Astrocyte of the spinal cord (primary cell): ENCODE data around the gene ATN1.

Source experiments
- DNase-seq: peaks from one replicate; pipeline ENCODE4 v3.0.0; 2011; ENCODE audit warnings: low read depth, low spot score
- H3K4me3 ChIP-seq: 2 replicates; pipeline ENCODE4 v1.5.1; 2011; ENCODE audit warnings: low read depth, mild to moderate bottlenecking, low read length, moderate library complexity
- in situ Hi-C: cut with HindIII; loops from 2 replicates; pipeline ENCODE4 v1.10.0; 2017; ENCODE audit warnings: low sequenced_read_pairs
- TF ChIP-seq, protein P1 (sequence below): IDR thresholded peaks from 2 replicates; pipeline ENCODE4 v1.5.1; 2012; ENCODE audit warnings: low read depth, mild to moderate bottlenecking, low read length, inconsistent platforms

The ATN1 gene

DNA sequence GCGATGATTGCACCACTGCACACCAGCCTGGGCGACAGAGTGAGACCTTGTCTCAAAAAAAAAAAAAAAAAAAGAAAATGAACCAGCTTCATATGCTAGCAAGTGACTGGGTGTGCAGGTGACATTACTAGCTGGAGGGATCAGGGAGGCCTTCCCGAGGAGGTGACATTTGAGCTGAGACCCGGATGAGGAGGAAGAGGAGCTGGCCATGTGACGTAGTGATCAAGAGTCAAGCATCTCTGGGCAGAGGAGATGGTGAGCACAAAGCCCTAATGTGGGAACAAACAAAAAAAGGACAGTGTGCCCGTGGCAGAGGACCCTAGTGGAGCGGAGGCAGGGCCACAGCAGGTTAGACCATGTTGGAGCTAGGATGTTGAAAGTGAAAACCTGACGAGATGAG, 19.9 kb downstream of the ATN1 start:
- no peak overlapping the region for H3K4me3 ChIP-seq
- no peak for DNase-seq
- TF ChIP-seq, protein P1, sequence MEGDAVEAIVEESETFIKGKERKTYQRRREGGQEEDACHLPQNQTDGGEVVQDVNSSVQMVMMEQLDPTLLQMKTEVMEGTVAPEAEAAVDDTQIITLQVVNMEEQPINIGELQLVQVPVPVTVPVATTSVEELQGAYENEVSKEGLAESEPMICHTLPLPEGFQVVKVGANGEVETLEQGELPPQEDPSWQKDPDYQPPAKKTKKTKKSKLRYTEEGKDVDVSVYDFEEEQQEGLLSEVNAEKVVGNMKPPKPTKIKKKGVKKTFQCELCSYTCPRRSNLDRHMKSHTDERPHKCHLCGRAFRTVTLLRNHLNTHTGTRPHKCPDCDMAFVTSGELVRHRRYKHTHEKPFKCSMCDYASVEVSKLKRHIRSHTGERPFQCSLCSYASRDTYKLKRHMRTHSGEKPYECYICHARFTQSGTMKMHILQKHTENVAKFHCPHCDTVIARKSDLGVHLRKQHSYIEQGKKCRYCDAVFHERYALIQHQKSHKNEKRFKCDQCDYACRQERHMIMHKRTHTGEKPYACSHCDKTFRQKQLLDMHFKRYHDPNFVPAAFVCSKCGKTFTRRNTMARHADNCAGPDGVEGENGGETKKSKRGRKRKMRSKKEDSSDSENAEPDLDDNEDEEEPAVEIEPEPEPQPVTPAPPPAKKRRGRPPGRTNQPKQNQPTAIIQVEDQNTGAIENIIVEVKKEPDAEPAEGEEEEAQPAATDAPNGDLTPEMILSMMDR, result no peak
- in situ Hi-C loops, result no loop called here

GRCh38 chr12:6948873-6949594, 21.3 kb downstream of the ATN1 start:
- H3K4me3 ChIP-seq, result no peak overlapping the region
- in situ Hi-C loops, result no loop called here
- no peak for DNase-seq
- TF ChIP-seq, protein P1, result no peak

- in situ Hi-C loops, result no loop called here
- H3K4me3 ChIP-seq, result no peak overlapping the region
- TF ChIP-seq, protein P1, result peak; percentile 21
- DNase-seq, result no peak
These were observed 22.6 kb downstream of the ATN1 start for GRCh38 chr12:6950401-6950801.

GRCh38 chr12:6950811-6951540, 23.2 kb downstream of the ATN1 start, which contains the start of gene PTPN6:
Gene PTPN6 (plus strand): TSS chr12:6951356. CDS start chr12:6951513, 157 bp downstream.
- DNase-seq, result no peak
- in situ Hi-C loops, result no loop called here
- H3K4me3 ChIP-seq, result no peak within 1 kb of the TSS
- TF ChIP-seq, protein P1, result no peak

DNA sequence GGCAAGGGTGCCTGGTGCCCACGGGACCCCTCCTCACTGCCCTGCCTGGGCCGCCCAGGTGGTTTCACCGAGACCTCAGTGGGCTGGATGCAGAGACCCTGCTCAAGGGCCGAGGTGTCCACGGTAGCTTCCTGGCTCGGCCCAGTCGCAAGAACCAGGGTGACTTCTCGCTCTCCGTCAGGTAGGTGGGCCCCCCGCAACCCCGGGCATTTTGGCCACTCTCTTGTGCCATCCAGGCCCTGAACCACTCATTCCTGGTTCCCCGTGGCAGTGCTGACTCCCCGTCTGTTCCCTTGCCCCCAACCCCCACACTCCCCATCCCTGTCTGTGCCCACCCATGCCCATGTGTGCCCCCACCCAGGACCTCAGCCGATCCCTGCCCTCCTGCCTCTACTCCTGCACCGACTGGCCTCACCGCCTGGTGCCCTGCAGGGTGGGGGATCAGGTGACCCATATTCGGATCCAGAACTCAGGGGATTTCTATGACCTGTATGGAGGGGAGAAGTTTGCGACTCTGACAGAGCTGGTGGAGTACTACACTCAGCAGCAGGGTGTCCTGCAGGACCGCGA, 23.9 kb downstream of the ATN1 start:
- TF ChIP-seq, protein P1, result no peak
- no peak for DNase-seq
- no peak overlapping the region for H3K4me3 ChIP-seq
- in situ Hi-C loops, result no loop called here

DNA sequence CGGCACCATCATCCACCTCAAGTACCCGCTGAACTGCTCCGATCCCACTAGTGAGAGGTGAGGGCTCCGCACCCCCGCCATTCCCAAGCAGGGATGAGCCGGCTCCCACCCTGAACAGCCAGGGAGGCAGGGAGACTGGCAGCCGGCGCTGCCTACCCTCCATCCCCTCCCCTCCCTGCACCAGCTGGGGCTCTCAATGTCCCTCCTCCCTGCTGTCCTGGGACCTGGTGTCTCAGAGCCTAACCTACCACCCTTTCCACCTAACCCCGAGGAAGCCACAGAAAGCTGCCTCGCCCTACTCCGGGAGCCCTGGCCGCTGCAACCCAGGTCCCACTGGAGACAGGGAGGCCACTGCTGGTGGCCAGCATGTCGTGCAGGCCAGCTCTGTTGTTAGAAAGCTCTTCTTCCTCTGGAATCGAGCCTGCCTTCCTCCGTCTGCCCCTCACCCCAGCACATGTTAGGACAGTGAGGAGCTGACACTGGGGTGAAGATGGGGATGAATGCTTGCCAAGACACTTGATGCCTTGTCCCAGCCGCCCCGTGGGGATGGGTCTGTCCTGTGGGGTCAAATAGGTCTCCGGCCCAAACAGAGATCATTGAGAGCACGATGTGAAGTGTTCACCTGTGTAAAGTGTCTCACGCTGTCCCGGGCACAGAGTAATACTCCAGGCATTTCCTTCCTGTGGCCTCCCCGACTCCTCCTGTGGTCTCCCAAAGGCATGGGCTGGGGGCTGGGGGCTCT, 24.5 kb downstream of the ATN1 start:
- H3K4me3 ChIP-seq, result no peak overlapping the region
- no peak for DNase-seq
- in situ Hi-C loops, result no loop called here
- TF ChIP-seq, protein P1, result no peak
